ENCODE results near the gene MPPED1.

MPPED1 gene

GRCh38 chr22:43411869-43412807 lies at the start of gene MPPED1:
Gene MPPED1, plus strand, starts transcription at chr22:43412014. Its CDS starts 12,972 bp downstream, at chr22:43424986.
- DNase-seq, result no peak

GRCh38 chr22:43363315-43364168 lies 48.3 kb upstream of the MPPED1 start:
- no peak for DNase-seq

GRCh38 chr22:43364169-43364435 lies 47.7 kb upstream of the MPPED1 start:
- DNase-seq, result no peak

GRCh38 chr22:43365715-43366440 lies 45.9 kb upstream of the MPPED1 start:
- no peak for DNase-seq

- no peak for DNase-seq
Observed at GRCh38 chr22:43370036-43370435, 41.8 kb upstream of the MPPED1 start.

GRCh38 chr22:43375951-43376455 lies 35.8 kb upstream of the MPPED1 start:
- DNase-seq, result no peak

- peak; percentile 12 for DNase-seq
Observed at GRCh38 chr22:43376765-43377547, 34.9 kb upstream of the MPPED1 start.

- DNase-seq, result no peak
Observed at GRCh38 chr22:43377548-43377895, 34.3 kb upstream of the MPPED1 start.

- no peak for DNase-seq
Observed at GRCh38 chr22:43377896-43378704, 33.7 kb upstream of the MPPED1 start.

GRCh38 chr22:43381693-43382092 lies 30.1 kb upstream of the MPPED1 start:
- no peak for DNase-seq

- no peak for DNase-seq
Observed at GRCh38 chr22:43384863-43385262, 27.0 kb upstream of the MPPED1 start.

- peak; percentile 61 for DNase-seq
Observed at GRCh38 chr22:43385770-43386641, 25.8 kb upstream of the MPPED1 start.

GRCh38 chr22:43387815-43388214 lies 24.0 kb upstream of the MPPED1 start:
- no peak for DNase-seq

- peak; percentile 45 for DNase-seq
Observed at GRCh38 chr22:43388420-43388851, 23.4 kb upstream of the MPPED1 start.

- DNase-seq, result no peak
Observed at GRCh38 chr22:43389227-43389836, 22.5 kb upstream of the MPPED1 start.

- no peak for DNase-seq
Observed at GRCh38 chr22:43390166-43390565, 21.6 kb upstream of the MPPED1 start.

GRCh38 chr22:43390872-43391271 lies 20.9 kb upstream of the MPPED1 start:
- no peak for DNase-seq

- no peak for DNase-seq
Observed at GRCh38 chr22:43391306-43391705, 20.5 kb upstream of the MPPED1 start.

GRCh38 chr22:43392385-43392989 lies 19.3 kb upstream of the MPPED1 start:
- DNase-seq, result no peak

All from stimulated activated naive CD4-positive, alpha-beta T cell treated with Interleukin-2 at 50 U/mL for 16 hours (primary cell).